GM23248 (cell line): ENCODE results near the gene DTX1. TPM values are rescaled to one million over a fixed set of nuclear protein-coding genes. Genes with fewer than 3 reads are reported as not detected.

Source experiments
- DNase-seq: peaks from one replicate; pipeline ENCODE4 v3.0.0-alpha.2; 2015
- H2AFZ ChIP-seq: fragments of 200-600 bp; sonication (generic); 2 replicates; pipeline ENCODE4 v1.6.1; 2016; ENCODE audit warnings: antibody characterized with exemption
- H3F3A ChIP-seq: fragments of 200-600 bp; sonication (generic); 2 replicates; pipeline ENCODE4 v1.6.1; 2016; ENCODE audit warnings: mild to moderate bottlenecking, antibody characterized with exemption, mixed run types; ENCODE audit not compliant: insufficient read depth
- H3K27ac ChIP-seq: fragments of 200-600 bp; sonication (generic); 2 replicates; pipeline ENCODE4 v1.5.1; 2016; ENCODE audit warnings: mild to moderate bottlenecking
- H3K27me3 ChIP-seq: fragments of 200-600 bp; sonication (generic); replicated peaks from 2 replicates; pipeline ENCODE4 v1.6.1; 2016; ENCODE audit warnings: mild to moderate bottlenecking; ENCODE audit not compliant: insufficient read depth
- H3K36me3 ChIP-seq: fragments of 200-600 bp; sonication (generic); 2 replicates; pipeline ENCODE4 v1.6.1; 2016; ENCODE audit warnings: low read depth, mild to moderate bottlenecking
- H3K4me1 ChIP-seq: fragments of 200-600 bp; sonication (generic); 2 replicates; pipeline ENCODE4 v1.6.1; 2016; ENCODE audit warnings: mild to moderate bottlenecking; ENCODE audit not compliant: insufficient read depth
- H3K4me2 ChIP-seq: fragments of 200-600 bp; sonication (generic); one replicate; pipeline ENCODE4 v1.6.1; 2016; ENCODE audit warnings: mild to moderate bottlenecking; ENCODE audit not compliant: unreplicated experiment
- H3K4me3 ChIP-seq: fragments of 200-600 bp; sonication (generic); 2 replicates; pipeline ENCODE4 v1.5.1; 2016; ENCODE audit warnings: mild to moderate bottlenecking
- H3K79me2 ChIP-seq: fragments of 200-600 bp; sonication (generic); 2 replicates; pipeline ENCODE4 v1.6.1; 2016; ENCODE audit warnings: mild to moderate bottlenecking; ENCODE audit not compliant: insufficient read depth
- H3K9ac ChIP-seq: fragments of 200-600 bp; sonication (generic); 2 replicates; pipeline ENCODE4 v1.6.1; 2016; ENCODE audit warnings: mild to moderate bottlenecking
- H3K9me2 ChIP-seq: fragments of 200-600 bp; sonication (generic); 2 replicates; pipeline ENCODE4 v1.6.1; 2016; ENCODE audit warnings: mixed run types, mild to moderate bottlenecking, moderate library complexity; ENCODE audit not compliant: insufficient read depth
- H3K9me3 ChIP-seq: fragments of 200-600 bp; sonication (generic); one replicate; pipeline ENCODE4 v1.6.1; 2017; ENCODE audit warnings: low read depth
- H4K20me1 ChIP-seq: fragments of 200-600 bp; sonication (generic); 2 replicates; pipeline ENCODE4 v1.6.0; 2016; ENCODE audit not compliant: insufficient read depth
- EZH2 ChIP-seq: fragments of 200-600 bp; sonication (generic); IDR thresholded peaks from 2 replicates; pipeline ENCODE4 v1.6.1; 2018; ENCODE audit warnings: antibody characterized with exemption, mild to moderate bottlenecking; ENCODE audit not compliant: insufficient read depth, poor library complexity, severe bottlenecking
- EZH2phosphoT487 ChIP-seq: fragments of 200-600 bp; sonication (generic); IDR thresholded peaks from 2 replicates; pipeline ENCODE4 v1.6.1; 2018; ENCODE audit warnings: antibody characterized with exemption, moderate library complexity, mild to moderate bottlenecking, low read depth; ENCODE audit not compliant: insufficient read depth
- WGBS, 2 experiments: methylation state at CpG; one replicate each; pipeline ENCODE4 v1.1.6; 2015 to 2017; ENCODE audit warnings: low lambda C conversion rate in 2 of 2, low coverage in 1 of 2; ENCODE audit errors: missing lambda C conversion rate in 2 of 2; 5-methylcytosine and 5-hydroxymethylcytosine counted together
- in situ Hi-C: fragments of 300-500 bp; cut with MboI; formaldehyde crosslinking; loops from 2 replicates; pipeline ENCODE4 v1.15.0; 2020
- polyA plus RNA-seq: library from polyadenylated mRNA; unstranded; fragments of >200 nt; fragmentation: Nextera tagmentation; extraction: Ambion mirVana; gene quantifications from 2 replicates; pipeline ENCODE4 v1.2.1, GENCODE V29; 2016
- total RNA-seq: library from RNA; depleted of rRNA; stranded (reverse); fragments of >200 nt; shearing (Covaris generic); gene quantifications from 2 replicates; pipeline ENCODE4 v1.2.3, GENCODE V29; 2014

Gene DTX1
- total and polyA plus RNA-seq, 2 experiments from 2014 or later: not detected

GRCh38 chr12:113049976-113050742 is 6.4 kb upstream of the DTX1 start:
- TF ChIP-seq EZH2phosphoT487: no peak
- TF ChIP-seq EZH2: no peak
- H4K20me1 ChIP-seq: no peaks in the 10 kb centered on the region
- no peaks in the 10 kb centered on the region for H3K9me3 ChIP-seq
- H3K36me3 ChIP-seq: no peaks in the 10 kb centered on the region
- peaks cover 19% of the 10 kb centered on the region for H3K27me3 ChIP-seq
- H3K27ac ChIP-seq: no peak overlapping the region
- 35 to 36% methylated on average over 10 to 11 of the region's 11 CpGs for WGBS, 2 experiments
- H3K4me3 ChIP-seq: no peak overlapping the region
- H3K9me2 ChIP-seq: no peaks in the 10 kb centered on the region
- no peak overlapping the region for H2AFZ ChIP-seq
- no peaks in the 10 kb centered on the region for H3K79me2 ChIP-seq
- peak; percentile 8 for DNase-seq
- no peaks in the 10 kb centered on the region for H3K4me1 ChIP-seq
- no peak overlapping the region for H3K4me2 ChIP-seq
- H3K9ac ChIP-seq: no peak overlapping the region
- in situ Hi-C loops: loop anchor here (10.0 kb wide), 2 partner anchors 95 to 125 kb away; partner anchors contain the start of gene CFAP73
- no peaks in the 10 kb centered on the region for H3F3A ChIP-seq

DNA sequence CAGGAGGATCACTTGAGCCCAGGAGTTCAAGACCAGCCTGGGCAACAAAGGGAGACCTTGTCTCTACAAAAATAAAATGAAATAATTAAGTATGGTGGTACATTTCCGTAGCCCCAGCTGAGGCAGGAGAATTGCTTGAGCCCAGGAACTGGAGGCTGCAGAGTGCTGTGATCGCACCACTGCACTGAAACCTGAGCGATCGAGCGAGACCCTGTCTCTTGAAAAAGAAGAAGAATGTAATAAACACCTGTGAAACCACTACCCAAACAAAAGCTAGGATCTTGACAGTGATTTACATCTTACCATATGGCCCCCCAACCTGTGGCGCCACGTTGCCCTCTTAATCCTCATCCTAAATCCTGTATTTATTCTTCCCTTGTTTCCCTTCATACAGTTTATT is 5.7 kb upstream of the DTX1 start:
- no peak overlapping the region for H3K4me2 ChIP-seq
- no peaks in the 10 kb centered on the region for H3F3A ChIP-seq
- H3K79me2 ChIP-seq: no peaks in the 10 kb centered on the region
- H4K20me1 ChIP-seq: no peaks in the 10 kb centered on the region
- H3K9ac ChIP-seq: no peak overlapping the region
- no peaks in the 10 kb centered on the region for H3K4me1 ChIP-seq
- H3K9me2 ChIP-seq: no peaks in the 10 kb centered on the region
- DNase-seq: no peak
- no peak for TF ChIP-seq EZH2
- TF ChIP-seq EZH2phosphoT487: no peak
- H2AFZ ChIP-seq: no peak overlapping the region
- H3K27ac ChIP-seq: no peak overlapping the region
- no peaks in the 10 kb centered on the region for H3K9me3 ChIP-seq
- peaks cover 24% of the 10 kb centered on the region for H3K27me3 ChIP-seq
- H3K36me3 ChIP-seq: no peaks in the 10 kb centered on the region
- no peak overlapping the region for H3K4me3 ChIP-seq
- 81 to 82% methylated on average over 7 of the region's 7 CpGs for WGBS, 2 experiments
- in situ Hi-C loops: no loop called here

DNA sequence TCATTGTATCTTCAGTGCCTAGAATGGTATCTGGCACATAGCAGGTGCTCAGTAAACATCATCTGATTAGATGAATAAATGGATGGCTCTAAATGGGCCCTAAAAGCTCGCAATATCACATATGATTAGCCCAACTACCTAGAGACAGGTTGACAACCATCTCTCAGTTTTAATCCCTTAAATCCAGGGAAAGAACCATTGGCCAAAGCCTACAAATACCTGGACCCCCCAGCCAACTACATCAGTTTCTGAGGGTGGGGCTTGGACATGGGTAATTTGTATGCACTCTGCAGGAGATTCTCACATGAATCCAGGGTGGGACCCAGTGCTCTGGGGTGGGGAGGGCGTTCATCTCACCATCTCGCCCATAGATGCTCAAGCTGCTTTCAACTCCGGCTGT is 4.8 kb upstream of the DTX1 start:
- no peaks in the 10 kb centered on the region for H4K20me1 ChIP-seq
- H3K4me2 ChIP-seq: no peak overlapping the region
- TF ChIP-seq EZH2 (no peak), EZH2phosphoT487 (no peak)
- peaks cover 34% of the 10 kb centered on the region for H3K27me3 ChIP-seq
- WGBS, 2 experiments: 23 to 39% methylated on average over 4 of the region's 4 CpGs
- H3K79me2 ChIP-seq: no peaks in the 10 kb centered on the region
- no peaks in the 10 kb centered on the region for H3K9me2 ChIP-seq
- no peak overlapping the region for H3K9ac ChIP-seq
- no peak overlapping the region for H3K4me3 ChIP-seq
- H3K36me3 ChIP-seq: no peaks in the 10 kb centered on the region
- no peak for DNase-seq
- H3K9me3 ChIP-seq: no peaks in the 10 kb centered on the region
- H3K4me1 ChIP-seq: no peaks in the 10 kb centered on the region
- H3K27ac ChIP-seq: no peak overlapping the region
- no peaks in the 10 kb centered on the region for H3F3A ChIP-seq
- no peak overlapping the region for H2AFZ ChIP-seq
- in situ Hi-C loops: no loop called here

DNA sequence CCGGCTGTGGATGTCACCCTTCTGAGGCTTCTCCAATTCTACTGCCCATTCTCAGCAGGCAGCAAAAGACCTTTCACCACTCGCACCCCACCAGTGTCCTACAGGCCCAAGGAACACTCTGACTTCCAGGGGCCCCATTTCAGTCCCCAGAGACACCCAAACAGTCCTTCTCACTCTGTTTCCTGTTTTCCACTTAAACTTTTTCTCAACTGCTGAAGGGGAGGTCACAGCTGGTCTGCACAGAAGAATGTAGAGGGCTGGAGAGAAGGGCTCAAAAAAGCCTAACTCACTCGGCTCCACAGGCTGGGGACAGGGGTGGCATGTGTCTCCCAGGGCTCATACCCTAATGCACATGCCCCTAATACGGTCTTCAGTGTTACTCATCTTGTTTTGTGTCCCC is 4.2 kb upstream of the DTX1 start:
- TF ChIP-seq EZH2: no peak
- TF ChIP-seq EZH2phosphoT487: no peak
- Histone ChIP-seq H3K36me3 (no peaks in the 10 kb centered on the region), H3K4me3 (no peak overlapping the region), H2AFZ (no peak overlapping the region), H3K4me1 (no peaks in the 10 kb centered on the region), H3K4me2 (no peak overlapping the region), H4K20me1 (no peaks in the 10 kb centered on the region), H3K9me3 (no peaks in the 10 kb centered on the region), H3K9ac (no peak overlapping the region), H3K27ac (no peak overlapping the region), H3K27me3 (peaks cover 38% of the 10 kb centered on the region), H3F3A (no peaks in the 10 kb centered on the region), H3K9me2 (no peaks in the 10 kb centered on the region), H3K79me2 (no peaks in the 10 kb centered on the region)
- WGBS, 2 experiments: 32 to 45% methylated on average over 4 of the region's 4 CpGs
- in situ Hi-C loops: no loop called here
- DNase-seq: no peak
